Occipital lobe (tissue), 2 donors: Measurements from ENCODE around the gene CRABP2. TPM values are rescaled to one million over a fixed set of nuclear protein-coding genes. Genes with fewer than 3 reads are reported as not detected.
A peak's percentile ranks its signal among the peaks of the same experiment; 100 is the strongest.

Experiments
- DNase-seq: peaks from one replicate; lab custom pipeline; 2025; lab: John Stamatoyannopoulos, UW
- total RNA-seq: library from RNA; depleted of rRNA; stranded (reverse); fragments of >200 nt; gene quantifications from one replicate; pipeline ENCODE4 v1.2.3, GENCODE V29; 2014

Gene CRABP2
- total RNA-seq, 1 donor from 2014 or later = 3.1 TPM

DNA sequence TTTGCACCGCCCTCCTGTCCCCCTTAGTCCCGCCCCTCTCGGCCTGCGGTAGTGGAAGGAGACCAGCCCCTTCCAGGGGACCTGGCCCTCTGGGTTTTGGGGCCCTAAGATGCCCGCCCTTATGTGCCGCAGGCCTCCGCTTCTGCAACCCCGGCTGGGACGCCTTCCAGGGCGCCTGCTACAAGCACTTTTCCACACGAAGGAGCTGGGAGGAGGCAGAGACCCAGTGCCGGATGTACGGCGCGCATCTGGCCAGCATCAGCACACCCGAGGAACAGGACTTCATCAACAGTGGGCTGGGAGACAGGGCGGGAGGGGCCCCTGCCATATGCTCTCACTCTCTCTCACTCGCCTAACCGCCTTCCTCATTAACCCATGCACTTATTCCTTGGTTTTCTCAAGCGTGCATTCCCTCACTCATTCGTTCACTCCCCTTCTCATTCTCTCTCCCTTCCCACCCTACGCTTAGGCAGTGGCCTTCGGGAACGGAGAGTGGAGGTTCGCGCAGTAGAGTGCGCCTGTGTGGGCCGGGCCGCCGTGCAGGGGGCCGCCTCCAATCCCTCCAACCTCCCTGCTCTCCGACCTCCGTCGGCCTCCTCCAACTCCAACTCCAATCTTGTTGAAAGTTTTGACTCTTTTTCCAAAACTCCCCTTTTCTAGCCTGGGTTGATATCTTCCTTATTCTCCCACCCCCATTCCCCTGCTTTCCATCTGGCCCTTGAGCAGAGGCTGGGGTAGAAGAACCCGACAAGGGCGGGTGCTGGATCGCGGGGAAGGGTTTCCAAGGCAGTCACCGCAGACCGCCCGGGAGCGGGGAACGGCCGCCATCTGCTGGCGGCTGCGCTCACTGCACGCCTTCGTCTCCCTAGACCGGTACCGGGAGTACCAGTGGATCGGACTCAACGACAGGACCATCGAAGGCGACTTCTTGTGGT lies 48.3 kb downstream of the CRABP2 start:
- DNase-seq = peak; percentile 65

- no peak for DNase-seq
Measured at GRCh38 chr1:156655904-156656516, 49.4 kb downstream of the CRABP2 start.

DNA sequence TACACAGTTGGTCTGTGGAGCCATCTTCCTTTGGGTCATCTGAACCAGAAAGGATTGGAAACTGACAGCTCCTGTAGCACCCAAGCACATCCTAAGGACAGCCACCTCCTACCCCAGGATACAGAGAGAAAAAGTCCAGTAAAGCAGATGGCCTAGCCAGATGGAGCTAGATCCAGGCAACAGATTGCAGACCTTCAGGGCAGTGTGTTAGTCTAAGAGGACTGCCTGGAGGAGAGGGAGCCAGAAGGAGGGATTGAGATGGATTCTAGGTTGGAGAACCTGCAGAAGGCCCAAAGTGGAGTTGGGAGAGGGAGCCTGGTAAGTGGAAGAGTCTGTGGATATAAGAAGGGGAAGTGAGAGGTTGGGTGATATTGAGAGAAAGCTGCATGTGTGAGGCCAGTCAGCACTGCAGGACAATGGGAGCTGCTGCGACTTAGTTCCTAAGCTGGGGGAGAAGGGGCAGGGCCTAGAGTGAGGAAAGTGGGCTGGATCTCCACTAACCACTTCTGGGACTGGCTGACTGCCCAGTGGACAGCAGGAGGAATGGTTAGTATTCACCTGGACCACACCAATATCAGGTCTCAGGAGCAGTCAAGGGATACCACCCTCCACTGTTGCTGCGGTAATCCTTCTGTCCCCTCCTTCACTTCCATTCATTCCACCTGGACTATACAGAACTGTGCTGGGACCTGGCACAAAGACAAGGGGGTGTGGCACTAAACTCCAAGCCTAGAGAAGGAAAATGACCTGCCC lies 50.1 kb downstream of the CRABP2 start:
- no peak for DNase-seq

GRCh38 chr1:156654700-156655099 lies 50.7 kb downstream of the CRABP2 start:
- no peak for DNase-seq

GRCh38 chr1:156652992-156653355 lies 52.4 kb downstream of the CRABP2 start:
- no peak for DNase-seq

DNA sequence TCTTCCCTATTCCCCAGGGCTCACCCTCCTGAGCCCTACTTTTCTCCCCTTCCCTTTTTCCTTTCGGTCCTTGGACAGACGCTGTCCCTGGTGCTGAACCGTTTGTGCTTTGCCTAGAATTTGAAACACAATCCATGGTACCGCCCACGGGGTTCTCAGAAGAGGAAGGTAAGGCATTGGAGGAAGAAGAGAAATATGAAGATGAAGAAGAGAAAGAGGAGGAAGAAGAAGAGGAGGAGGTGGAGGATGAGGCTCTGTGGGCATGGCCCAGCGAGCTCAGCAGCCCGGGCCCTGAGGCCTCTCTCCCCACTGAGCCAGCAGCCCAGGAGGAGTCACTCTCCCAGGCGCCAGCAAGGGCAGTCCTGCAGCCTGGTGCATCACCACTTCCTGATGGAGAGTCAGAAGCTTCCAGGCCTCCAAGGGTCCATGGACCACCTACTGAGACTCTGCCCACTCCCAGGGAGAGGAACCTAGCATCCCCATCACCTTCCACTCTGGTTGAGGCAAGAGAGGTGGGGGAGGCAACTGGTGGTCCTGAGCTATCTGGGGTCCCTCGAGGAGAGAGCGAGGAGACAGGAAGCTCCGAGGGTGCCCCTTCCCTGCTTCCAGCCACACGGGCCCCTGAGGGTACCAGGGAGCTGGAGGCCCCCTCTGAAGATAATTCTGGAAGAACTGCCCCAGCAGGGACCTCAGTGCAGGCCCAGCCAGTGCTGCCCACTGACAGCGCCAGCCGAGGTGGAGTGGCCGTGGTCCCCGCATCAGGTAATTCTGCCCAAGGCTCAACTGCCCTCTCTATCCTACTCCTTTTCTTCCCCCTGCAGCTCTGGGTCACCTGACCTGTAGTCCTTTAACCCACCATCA lies 53.0 kb downstream of the CRABP2 start:
- no peak for DNase-seq

Other genes with a start within 250 kb of the CRABP2 start
- gene MEF2D, start 204.8 kb downstream of the CRABP2 start, total RNA-seq = 3.7 TPM
- 1.1 TPM for gene IQGAP3, start 133.0 kb downstream of the CRABP2 start, total RNA-seq
- gene TTC24, start 125.9 kb downstream of the CRABP2 start, total RNA-seq = not detected
- 26.5 TPM for gene NAXE, start 113.8 kb downstream of the CRABP2 start, total RNA-seq
- 10.3 TPM for gene GPATCH4, start 104.1 kb downstream of the CRABP2 start, total RNA-seq
- gene HAPLN2, start 86.2 kb downstream of the CRABP2 start, total RNA-seq = not detected
- gene BCAN, start 63.5 kb downstream of the CRABP2 start, total RNA-seq = 95.8 TPM
- gene NES, start 28.2 kb downstream of the CRABP2 start, total RNA-seq = 24.0 TPM
- 9.2 TPM for gene METTL25B, start 22.9 kb upstream of the CRABP2 start, total RNA-seq
- gene ISG20L2, start 23.2 kb upstream of the CRABP2 start, total RNA-seq = 6.2 TPM
- 10.6 TPM for gene MRPL24, start 35.5 kb upstream of the CRABP2 start, total RNA-seq
- gene HDGF, start 46.1 kb upstream of the CRABP2 start, total RNA-seq = 61.6 TPM
- 16.2 TPM for gene PRCC, start 62.0 kb upstream of the CRABP2 start, total RNA-seq
- gene SH2D2A, start 111.3 kb upstream of the CRABP2 start, total RNA-seq = not detected
- gene INSRR, start 153.5 kb upstream of the CRABP2 start, total RNA-seq = 0.31 TPM
- not detected for gene NTRK1, start 155.3 kb upstream of the CRABP2 start, total RNA-seq
- 0.31 TPM for gene PEAR1, start 188.1 kb upstream of the CRABP2 start, total RNA-seq
- 0.16 TPM for gene LRRC71, start 215.0 kb upstream of the CRABP2 start, total RNA-seq